ENCODE results near the gene ZIC5.

The ZIC5 gene

DNA sequence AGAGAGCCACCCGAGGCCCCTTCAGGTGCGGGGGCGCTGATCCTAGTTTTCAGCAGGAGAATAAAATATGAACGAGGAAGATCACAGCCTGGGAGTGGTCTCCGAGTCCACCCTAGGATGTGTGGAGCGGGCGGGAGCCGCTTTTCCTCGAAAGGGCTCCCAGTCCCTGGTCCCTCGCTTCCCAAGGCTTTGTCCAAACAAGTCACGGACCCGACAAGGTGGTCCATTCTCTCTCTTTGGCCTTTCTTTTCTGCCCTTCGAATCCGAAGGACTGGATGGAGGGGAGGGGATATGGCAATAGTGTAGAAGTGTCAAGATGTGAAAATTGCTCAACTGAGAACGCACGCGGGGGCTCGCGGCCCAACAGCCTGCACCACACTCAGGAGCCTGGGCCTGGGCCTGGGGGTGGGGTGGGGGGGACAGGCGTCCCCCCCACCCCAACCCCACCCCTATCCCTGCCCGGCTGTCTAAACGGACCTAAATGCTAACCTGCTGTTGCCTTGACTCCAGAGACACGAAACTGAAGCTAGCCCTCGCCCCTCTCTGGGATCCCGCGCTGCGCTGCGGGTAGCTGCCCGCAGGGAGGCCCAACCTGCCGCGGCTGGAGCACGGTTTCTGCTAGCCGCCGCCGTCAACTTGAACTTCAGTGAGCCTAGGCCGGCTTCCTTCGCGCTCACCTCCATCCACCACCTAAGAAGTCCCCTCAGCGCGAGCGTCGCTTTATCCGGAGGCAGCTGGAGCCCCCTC, 17.1 kb upstream of the ZIC5 start:
- H3K4me3 Mint-ChIP-seq = peak overlapping the region; percentile 55
- H3K9me3 Mint-ChIP-seq = no peaks in the 10 kb centered on the region
- peaks cover 98% of the 10 kb centered on the region for H3K27me3 Mint-ChIP-seq (ENCODE audit: low read depth, poor library complexity)
- DNase-seq = peak; percentile 31
- no peak overlapping the region for H3K27ac Mint-ChIP-seq
- peaks cover 81% of the 10 kb centered on the region for H3K4me1 Mint-ChIP-seq
- TF ChIP-seq, protein P1, sequence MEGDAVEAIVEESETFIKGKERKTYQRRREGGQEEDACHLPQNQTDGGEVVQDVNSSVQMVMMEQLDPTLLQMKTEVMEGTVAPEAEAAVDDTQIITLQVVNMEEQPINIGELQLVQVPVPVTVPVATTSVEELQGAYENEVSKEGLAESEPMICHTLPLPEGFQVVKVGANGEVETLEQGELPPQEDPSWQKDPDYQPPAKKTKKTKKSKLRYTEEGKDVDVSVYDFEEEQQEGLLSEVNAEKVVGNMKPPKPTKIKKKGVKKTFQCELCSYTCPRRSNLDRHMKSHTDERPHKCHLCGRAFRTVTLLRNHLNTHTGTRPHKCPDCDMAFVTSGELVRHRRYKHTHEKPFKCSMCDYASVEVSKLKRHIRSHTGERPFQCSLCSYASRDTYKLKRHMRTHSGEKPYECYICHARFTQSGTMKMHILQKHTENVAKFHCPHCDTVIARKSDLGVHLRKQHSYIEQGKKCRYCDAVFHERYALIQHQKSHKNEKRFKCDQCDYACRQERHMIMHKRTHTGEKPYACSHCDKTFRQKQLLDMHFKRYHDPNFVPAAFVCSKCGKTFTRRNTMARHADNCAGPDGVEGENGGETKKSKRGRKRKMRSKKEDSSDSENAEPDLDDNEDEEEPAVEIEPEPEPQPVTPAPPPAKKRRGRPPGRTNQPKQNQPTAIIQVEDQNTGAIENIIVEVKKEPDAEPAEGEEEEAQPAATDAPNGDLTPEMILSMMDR (IDR thresholded peaks at IDR 0.05) = no peak
- H3K36me3 Mint-ChIP-seq (ENCODE audit: low read depth) = peaks cover 6% of the 10 kb centered on the region

GRCh38 chr13:99987154-99988019, 15.8 kb upstream of the ZIC5 start:
- Mint-ChIP-seq H3K36me3 (ENCODE audit: low read depth) (peaks cover 6% of the 10 kb centered on the region), H3K4me3 (peak overlapping the region; percentile 48), H3K27ac (peak overlapping the region; percentile 48), H3K4me1 (peaks cover 82% of the 10 kb centered on the region), H3K27me3 (ENCODE audit: low read depth, poor library complexity) (peaks cover 98% of the 10 kb centered on the region), H3K9me3 (no peaks in the 10 kb centered on the region)
- TF ChIP-seq, protein P1 (IDR thresholded peaks at IDR 0.05) = no peak
- DNase-seq = peak; percentile 53

DNA sequence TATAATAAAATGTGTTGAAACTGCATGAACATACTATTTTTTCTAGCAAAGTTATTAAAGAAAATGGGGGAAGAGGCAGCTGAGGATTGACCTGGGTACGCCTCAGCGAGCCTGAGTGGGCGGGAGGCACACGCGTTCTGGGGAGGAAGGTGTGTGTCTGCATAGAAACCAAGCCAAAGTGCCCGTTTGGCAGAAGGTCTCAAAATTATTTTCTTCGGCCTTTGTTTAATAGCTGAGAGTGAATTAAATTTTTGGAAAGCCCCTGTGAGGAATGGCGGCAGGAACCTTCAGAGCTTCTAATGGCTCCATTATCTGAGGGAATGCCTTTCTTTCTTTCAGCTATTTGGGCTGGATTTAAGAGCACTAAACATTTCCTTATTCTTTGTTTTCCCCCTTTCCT, 15.2 kb upstream of the ZIC5 start:
- Mint-ChIP-seq H3K9me3 (no peaks in the 10 kb centered on the region), H3K4me1 (peaks cover 76% of the 10 kb centered on the region), H3K27ac (no peak overlapping the region), H3K27me3 (ENCODE audit: low read depth, poor library complexity) (peaks cover 91% of the 10 kb centered on the region), H3K4me3 (peak overlapping the region; percentile 48), H3K36me3 (ENCODE audit: low read depth) (peaks cover 6% of the 10 kb centered on the region)
- peak; percentile 26 for DNase-seq
- TF ChIP-seq, protein P1 (IDR thresholded peaks at IDR 0.05) = no peak

DNA sequence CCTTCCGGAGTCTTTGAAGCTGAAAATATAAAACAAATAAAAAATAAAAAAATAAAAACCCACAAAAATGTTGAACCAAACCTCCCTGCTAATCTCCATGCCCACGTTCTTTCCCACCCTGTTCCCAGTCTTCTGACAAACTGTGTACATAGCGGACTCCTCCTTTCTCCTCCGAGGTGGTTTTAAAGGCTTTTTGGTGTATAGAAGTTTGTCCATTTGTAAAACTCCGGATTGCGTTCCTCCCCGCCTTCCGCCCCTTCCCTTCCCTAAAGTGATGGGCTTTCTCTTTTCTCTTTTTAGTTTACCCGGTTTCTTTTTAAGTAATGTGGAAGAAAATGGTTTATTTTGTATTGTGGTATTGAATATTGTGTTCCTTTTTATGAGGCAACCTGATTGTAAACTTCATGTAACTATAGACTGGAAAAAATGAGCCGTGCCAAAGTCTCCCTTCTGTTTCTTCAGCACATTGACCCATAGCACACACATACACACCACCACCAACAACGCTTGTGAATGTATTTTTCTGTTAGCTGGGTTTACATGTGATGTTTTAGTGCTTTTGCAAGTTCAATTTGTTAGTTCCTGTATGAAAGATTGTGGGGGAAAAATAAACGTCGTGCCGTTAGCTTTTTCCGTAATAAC, 14.4 kb upstream of the ZIC5 start:
- TF ChIP-seq, protein P1 (IDR thresholded peaks at IDR 0.05) = no peak
- H3K27me3 Mint-ChIP-seq (ENCODE audit: low read depth, poor library complexity) = peaks cover 84% of the 10 kb centered on the region
- no peaks in the 10 kb centered on the region for H3K9me3 Mint-ChIP-seq
- no peak overlapping the region for H3K27ac Mint-ChIP-seq
- peaks cover 6% of the 10 kb centered on the region for H3K36me3 Mint-ChIP-seq (ENCODE audit: low read depth)
- H3K4me3 Mint-ChIP-seq = peak overlapping the region; percentile 75
- DNase-seq = no peak
- peaks cover 69% of the 10 kb centered on the region for H3K4me1 Mint-ChIP-seq

- H3K27me3 Mint-ChIP-seq (ENCODE audit: low read depth, poor library complexity) = peaks cover 78% of the 10 kb centered on the region
- H3K27ac Mint-ChIP-seq = no peak overlapping the region
- H3K4me1 Mint-ChIP-seq = peaks cover 69% of the 10 kb centered on the region
- H3K9me3 Mint-ChIP-seq = no peaks in the 10 kb centered on the region
- H3K36me3 Mint-ChIP-seq (ENCODE audit: low read depth) = peaks cover 6% of the 10 kb centered on the region
- H3K4me3 Mint-ChIP-seq = peak overlapping the region; percentile 75
- DNase-seq = peak; percentile 71
- TF ChIP-seq, protein P1 (IDR thresholded peaks at IDR 0.05) = no peak
These were observed 13.8 kb upstream of the ZIC5 start for GRCh38 chr13:99985241-99985874.

Data from nephron progenitor cell (in vitro differentiated cells).